GM18519 (cell line): ENCODE measurements around the gene METTL13.

ENCODE experiments used
- ATAC-seq: cut with Tn5 transposase; IDR thresholded peaks from one replicate; pipeline ENCODE4 v1.9.1; 2021; ENCODE audit warnings: mild to moderate bottlenecking, moderate library complexity; ENCODE audit not compliant: unreplicated experiment, low FRiP score

Gene METTL13

DNA sequence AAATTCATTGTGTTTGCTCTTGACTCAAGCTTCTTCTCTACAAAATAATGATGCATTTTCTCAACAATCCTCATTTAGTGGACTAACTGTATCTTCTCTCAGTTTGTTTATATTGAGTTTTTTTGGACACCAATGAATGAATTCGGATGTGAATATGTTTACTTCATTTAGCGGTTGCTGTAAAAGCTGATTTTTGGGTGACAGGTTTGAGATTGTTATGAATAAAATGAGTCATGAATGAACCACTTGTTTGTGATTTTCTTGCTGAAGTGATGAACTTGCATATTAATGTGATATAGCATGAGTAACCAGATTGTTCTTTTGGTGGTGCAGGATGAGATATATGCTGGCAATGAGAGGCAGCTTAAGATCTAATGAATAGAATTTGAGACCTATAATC lies 62.9 kb downstream of the METTL13 start:
- ATAC-seq, result no peak

DNA sequence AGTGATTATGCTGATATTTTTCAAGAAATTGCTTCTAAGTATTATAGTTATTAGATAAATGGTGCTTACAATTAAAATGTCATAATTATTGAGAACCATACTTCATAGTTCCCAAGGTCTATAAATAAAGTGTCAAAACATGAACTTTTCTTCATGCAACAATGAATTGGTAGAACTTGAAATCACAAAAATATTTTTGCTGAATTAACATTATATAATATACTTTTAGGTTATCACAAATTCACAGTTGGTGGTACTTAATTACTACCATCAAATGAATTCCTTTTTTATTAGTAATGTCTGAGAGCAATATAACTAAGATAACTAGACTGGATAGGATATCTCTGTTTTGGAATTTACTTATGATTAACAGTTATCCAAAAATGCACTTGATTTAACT lies 64.5 kb downstream of the METTL13 start:
- no peak for ATAC-seq
